HepG2 (cell line): ENCODE data around the gene HAUS7. TPM values are rescaled to one million over a fixed set of nuclear protein-coding genes. Genes with fewer than 3 reads are reported as not detected.

Experiments used
- KLF16 ChIP-seq, 2 experiments: sonication (generic) in 1 of 2; formaldehyde crosslinking in 1 of 2; IDR thresholded peaks; 2 replicates each; pipeline versions ENCODE4 v1.6.1 to v1.8.0; 2016 to 2023; ENCODE audit warnings: missing genetic modification reagents in 2 of 2, missing compliant biosample characterization in 1 of 2
- MLXIP ChIP-seq: sonication (generic); formaldehyde crosslinking; IDR thresholded peaks from 2 replicates; pipeline ENCODE4 v1.9.0; 2021; ENCODE audit warnings: missing genetic modification reagents, borderline replicate concordance
- SAP130 ChIP-seq: IDR thresholded peaks from 2 replicates; pipeline ENCODE4 v1.6.1; 2016; ENCODE audit warnings: low read depth
- SNRNP70 ChIP-seq: fragments of 200-400 bp; formaldehyde crosslinking; IDR thresholded peaks from 2 replicates; pipeline ENCODE4 v1.6.1; 2017; ENCODE audit warnings: mild to moderate bottlenecking, low read depth, low read length, moderate library complexity
- TCF12 ChIP-seq, 2 experiments: fragments of 450-650 bp in 1 of 2; sonication (generic) in 1 of 2; formaldehyde crosslinking in 1 of 2; IDR thresholded peaks; 2 replicates each; pipeline versions ENCODE4 v1.6.1 to v1.8.0; 2017 to 2022; ENCODE audit warnings: antibody characterized with exemption in 1 of 2, mild to moderate bottlenecking in 1 of 2, missing genetic modification reagents in 1 of 2, moderate library complexity in 1 of 2
- polyA plus RNA-seq, 8 experiments: library from polyadenylated mRNA; depleted of rRNA in 3 of 8; stranded (reverse) in 7 of 8; unstranded in 1 of 8; fragments of >200 nt; fragmentation: Illumina TruSeq in 4 of 8; extraction: Trizol in 4 of 8; gene quantifications; 2 replicates each; pipeline versions ENCODE4 v1.2.1 to v1.2.3, GENCODE V29; 2011 to 2016; ENCODE audit warnings: low read depth in 4 of 8, missing spikeins in 1 of 8, mixed read lengths in 1 of 8; ENCODE audit not compliant: insufficient read depth in 1 of 8
- total RNA-seq, 5 experiments: library from RNA; depleted of rRNA; stranded (reverse); fragments of >200 nt; fragmentation: Illumina TruSeq; extraction: Trizol; gene quantifications; 2 replicates each; pipeline ENCODE4 v1.2.3, GENCODE V29; 2016; ENCODE audit warnings: low read depth in 1 of 5
- TF ChIP-seq, protein P1 (sequence below): sonication (generic); formaldehyde crosslinking; IDR thresholded peaks from 2 replicates; pipeline ENCODE4 v1.4.0; 2020; ENCODE audit warnings: missing genetic modification reagents
- TF ChIP-seq, protein P2 (sequence below): sonication (generic); formaldehyde crosslinking; IDR thresholded peaks from 2 replicates; pipeline ENCODE4 v1.8.1; 2023; ENCODE audit warnings: missing genetic modification reagents, inconsistent platforms, borderline replicate concordance

HAUS7 gene
- total and polyA plus RNA-seq, 2 of the 13 experiments (the other 11 are each of a cell fraction or from before 2014, with no cell fraction given): 10.9 to 42.4 TPM

- TF ChIP-seq, protein P1, sequence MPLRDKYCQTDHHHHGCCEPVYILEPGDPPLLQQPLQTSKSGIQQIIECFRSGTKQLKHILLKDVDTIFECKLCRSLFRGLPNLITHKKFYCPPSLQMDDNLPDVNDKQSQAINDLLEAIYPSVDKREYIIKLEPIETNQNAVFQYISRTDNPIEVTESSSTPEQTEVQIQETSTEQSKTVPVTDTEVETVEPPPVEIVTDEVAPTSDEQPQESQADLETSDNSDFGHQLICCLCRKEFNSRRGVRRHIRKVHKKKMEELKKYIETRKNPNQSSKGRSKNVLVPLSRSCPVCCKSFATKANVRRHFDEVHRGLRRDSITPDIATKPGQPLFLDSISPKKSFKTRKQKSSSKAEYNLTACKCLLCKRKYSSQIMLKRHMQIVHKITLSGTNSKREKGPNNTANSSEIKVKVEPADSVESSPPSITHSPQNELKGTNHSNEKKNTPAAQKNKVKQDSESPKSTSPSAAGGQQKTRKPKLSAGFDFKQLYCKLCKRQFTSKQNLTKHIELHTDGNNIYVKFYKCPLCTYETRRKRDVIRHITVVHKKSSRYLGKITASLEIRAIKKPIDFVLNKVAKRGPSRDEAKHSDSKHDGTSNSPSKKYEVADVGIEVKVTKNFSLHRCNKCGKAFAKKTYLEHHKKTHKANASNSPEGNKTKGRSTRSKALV (CRISPR knock-in tag): no peak
- TF ChIP-seq, protein P2, sequence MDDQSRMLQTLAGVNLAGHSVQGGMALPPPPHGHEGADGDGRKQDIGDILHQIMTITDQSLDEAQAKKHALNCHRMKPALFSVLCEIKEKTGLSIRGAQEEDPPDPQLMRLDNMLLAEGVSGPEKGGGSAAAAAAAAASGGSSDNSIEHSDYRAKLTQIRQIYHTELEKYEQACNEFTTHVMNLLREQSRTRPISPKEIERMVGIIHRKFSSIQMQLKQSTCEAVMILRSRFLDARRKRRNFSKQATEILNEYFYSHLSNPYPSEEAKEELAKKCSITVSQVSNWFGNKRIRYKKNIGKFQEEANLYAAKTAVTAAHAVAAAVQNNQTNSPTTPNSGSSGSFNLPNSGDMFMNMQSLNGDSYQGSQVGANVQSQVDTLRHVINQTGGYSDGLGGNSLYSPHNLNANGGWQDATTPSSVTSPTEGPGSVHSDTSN (CRISPR knock-in tag): no peak
- TF ChIP-seq TCF12 (IDR thresholded peaks at IDR 0.05): no peak
- no peak for TF ChIP-seq TCF12 (CRISPR knock-in tag; IDR thresholded peaks at IDR 0.05)
- TF ChIP-seq MLXIP (CRISPR knock-in tag): no peak
- no peak for TF ChIP-seq SNRNP70
- no peak for TF ChIP-seq KLF16 (CRISPR knock-in tag; IDR thresholded peaks at IDR 0.05)
- no peak for TF ChIP-seq SAP130 (CRISPR knock-in tag)
Observed at GRCh38 chrX:153495903-153496589, 25.7 kb upstream of the HAUS7 start (continued).
